Epithelial cell of prostate (primary cell): ENCODE results near the gene EXOC2.
"Not testable (repeated sequence)": the region's sequence is repeated elsewhere in the genome, so short reads cannot be mapped to it uniquely, and the experiment has no call there.

ENCODE experiments used
- DNase-seq: peaks from one replicate; pipeline ENCODE4 v3.0.0-alpha.2; 2011; ENCODE audit warnings: low read depth, low spot score
- H3K27ac ChIP-seq: fragments of 450-650 bp; 2 replicates; pipeline ENCODE4 v1.5.1; 2017; ENCODE audit warnings: mild to moderate bottlenecking

The EXOC2 gene

GRCh38 chr6:599576-600448 lies 93.1 kb downstream of the EXOC2 start:
- no peak for DNase-seq
- no peak overlapping the region for H3K27ac ChIP-seq

DNA sequence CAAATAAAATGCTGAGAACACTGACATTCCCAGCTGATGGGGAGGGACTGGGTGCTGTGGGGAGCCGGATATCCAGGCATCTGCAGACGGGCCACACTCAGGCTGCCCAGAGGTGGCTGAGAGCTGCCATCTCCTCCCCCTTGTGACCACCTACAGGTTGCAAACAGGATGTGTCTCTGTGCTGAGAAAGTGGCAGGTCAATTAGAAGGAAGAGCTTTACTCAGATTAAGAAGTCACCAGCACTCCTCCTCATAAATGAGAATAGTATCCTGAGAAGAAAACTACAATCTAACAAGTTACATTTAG lies 99.1 kb downstream of the EXOC2 start:
- no peak for DNase-seq
- no peak overlapping the region for H3K27ac ChIP-seq

DNA sequence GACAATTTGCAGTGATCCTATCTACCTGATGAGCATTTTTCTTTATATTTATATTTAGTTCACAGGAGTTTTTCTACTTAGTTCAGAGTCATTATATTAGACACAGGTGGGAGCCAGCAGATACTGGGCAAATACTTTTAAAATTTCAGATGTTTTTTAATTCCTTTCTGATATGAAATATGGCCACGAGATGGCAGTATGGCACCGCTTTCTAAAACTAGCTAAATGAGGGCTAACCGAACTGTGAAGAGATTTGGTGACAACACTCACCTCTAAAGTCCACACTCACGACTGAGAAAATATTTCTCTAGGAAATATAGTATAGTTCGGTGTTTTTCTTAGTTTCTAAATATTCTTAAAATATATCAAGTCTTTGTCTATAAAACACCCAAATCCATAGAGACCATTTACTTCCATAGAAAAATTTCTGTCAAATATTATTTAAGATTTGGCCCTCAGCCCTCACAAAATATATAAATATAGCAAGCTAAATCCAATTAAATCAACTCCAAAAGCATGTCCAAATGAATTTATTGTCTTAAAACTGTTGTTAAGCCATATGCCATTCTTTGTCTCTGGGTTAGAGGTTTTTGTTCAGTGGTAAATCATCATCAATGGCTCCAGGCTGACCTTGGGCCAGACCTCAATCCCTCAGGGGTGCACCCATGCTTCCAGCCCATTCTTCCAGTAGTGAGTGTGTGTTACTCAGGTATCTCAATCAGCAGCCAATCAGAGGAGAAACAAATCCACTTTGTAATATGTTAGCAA lies 99.6 kb downstream of the EXOC2 start:
- no peak overlapping the region for H3K27ac ChIP-seq
- no peak for DNase-seq

DNA sequence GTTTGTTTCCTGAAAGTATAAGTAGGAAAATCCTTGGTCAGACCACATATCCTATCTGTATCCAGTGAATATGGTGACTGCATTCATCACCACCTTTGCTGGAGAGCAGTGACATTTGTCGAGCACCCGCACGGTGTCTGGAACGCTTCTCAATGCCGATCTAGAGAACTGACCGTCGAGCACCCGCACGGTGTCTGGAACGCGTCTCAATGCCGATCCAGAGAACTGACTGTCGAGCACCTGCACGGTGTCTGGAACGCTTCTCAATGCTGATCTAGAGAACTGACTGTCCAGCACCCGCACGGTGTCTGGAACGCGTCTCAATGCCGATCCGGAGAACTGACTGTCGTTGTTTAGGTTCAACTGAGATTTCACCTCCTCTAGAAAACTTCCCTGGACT lies 103.8 kb downstream of the EXOC2 start:
- no peak for DNase-seq
- no peak overlapping the region for H3K27ac ChIP-seq

DNA sequence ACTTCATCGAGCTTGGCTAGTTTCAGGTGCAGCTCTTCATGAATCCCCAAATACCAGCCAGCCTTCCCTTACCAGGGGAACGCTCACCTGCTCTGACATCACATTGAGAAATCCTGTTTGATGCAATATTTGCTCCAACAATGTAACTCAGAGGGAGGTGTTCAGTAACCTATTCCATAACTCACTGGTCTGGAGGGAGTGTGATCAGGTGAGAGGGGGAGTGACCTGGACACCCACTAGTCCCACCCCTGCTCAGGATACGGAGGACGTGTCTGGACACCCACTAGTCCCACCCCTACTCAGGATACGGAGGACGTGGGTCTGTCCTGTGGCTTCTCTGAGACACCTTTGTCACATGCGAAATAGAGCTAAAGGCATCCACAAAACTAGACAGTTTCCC lies 106.4 kb downstream of the EXOC2 start:
- DNase-seq, result no peak
- peak overlapping the region; percentile 78 for H3K27ac ChIP-seq

DNA sequence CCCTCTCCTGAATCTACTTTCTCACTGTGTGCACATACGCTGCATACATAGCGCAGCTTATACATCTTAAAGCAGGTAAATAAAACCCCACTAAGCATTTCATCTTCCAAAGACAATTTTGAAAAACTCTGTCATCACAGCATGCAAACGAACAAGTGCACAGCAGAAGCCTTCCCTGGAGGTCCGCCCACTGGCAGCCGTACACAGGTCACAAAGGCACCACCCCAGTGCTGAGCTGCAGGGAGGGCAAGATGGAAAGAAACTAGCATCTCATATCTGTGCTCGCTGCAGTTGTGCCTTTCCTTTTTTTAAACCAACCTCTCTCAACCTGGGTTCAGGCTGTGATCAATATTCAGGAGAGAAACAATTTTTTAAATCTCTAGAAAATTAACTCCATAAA lies 109.3 kb downstream of the EXOC2 start:
- DNase-seq, result no peak
- peak overlapping the region; percentile 78 for H3K27ac ChIP-seq

DNA sequence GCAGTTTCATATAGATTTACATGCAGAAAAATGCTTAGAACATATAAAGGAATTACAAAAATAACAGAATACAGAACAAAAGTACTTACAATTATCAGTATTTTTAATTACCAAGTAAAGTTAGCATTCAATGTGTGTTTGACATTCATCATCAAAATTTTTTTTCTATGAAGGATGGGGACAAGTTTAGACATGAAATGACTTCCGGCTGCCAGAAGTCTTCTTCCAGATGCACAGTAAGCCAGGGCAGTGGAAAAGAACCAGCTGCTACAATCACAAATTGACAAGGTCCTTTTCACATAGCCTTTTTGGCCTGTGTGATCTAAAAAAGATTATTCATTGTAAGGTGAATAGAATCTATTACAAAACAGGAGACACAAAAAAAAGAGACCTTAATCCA lies 109.8 kb downstream of the EXOC2 start:
- peak overlapping the region; percentile 78 for H3K27ac ChIP-seq
- no peak for DNase-seq

GRCh38 chr6:582370-582769 lies 110.6 kb downstream of the EXOC2 start:
- peak overlapping the region; percentile 78 for H3K27ac ChIP-seq
- DNase-seq, result no peak

DNA sequence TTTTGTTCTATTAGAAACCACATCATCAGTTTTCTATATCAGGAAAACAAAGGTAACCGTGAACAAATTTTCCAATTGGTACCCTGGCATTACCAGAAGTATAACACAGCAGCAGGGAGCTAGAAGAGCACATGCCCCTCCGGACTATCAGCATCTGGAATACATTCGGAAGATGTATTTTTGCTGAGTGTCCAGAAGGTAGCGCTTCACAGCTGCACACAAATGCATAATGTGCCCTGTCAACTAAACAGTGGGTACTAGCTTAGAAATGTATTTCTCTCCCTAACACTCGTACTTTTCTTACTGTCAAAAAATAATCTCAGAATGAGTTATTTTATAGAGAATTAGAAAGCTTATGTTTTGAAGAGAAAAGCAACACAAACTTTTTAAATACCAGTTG lies 113.6 kb downstream of the EXOC2 start:
- DNase-seq, result no peak

GRCh38 chr6:572596-573265 lies 120.2 kb downstream of the EXOC2 start:
- H3K27ac ChIP-seq, result no peak overlapping the region
- no peak for DNase-seq

More for the DNA sequence above, 113.6 kb downstream of the EXOC2 start:
- H3K27ac ChIP-seq, result no peak overlapping the region

DNA sequence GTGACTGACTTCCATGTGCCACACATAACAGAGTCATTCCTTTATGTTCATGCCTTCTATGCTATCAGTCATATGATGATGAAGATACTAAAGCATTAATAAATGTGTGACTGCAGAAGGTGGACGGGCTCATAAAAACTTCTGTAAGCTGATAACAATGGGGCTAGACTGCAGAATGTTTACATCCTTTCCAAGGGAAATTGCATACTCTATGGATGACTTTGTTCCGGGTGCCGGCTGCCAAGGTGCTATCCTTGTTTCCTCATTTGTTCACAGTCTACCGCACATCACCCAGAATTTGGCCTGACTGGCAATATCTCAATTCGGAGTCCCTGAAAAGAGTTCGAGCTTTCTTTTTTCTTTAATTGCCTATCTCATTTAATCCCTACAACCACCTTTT lies 121.0 kb downstream of the EXOC2 start:
- DNase-seq, result no peak
- H3K27ac ChIP-seq, result no peak overlapping the region

- DNase-seq, result no peak
- no peak overlapping the region for H3K27ac ChIP-seq
These were observed 122.1 kb downstream of the EXOC2 start for GRCh38 chr6:570825-571224.

DNA sequence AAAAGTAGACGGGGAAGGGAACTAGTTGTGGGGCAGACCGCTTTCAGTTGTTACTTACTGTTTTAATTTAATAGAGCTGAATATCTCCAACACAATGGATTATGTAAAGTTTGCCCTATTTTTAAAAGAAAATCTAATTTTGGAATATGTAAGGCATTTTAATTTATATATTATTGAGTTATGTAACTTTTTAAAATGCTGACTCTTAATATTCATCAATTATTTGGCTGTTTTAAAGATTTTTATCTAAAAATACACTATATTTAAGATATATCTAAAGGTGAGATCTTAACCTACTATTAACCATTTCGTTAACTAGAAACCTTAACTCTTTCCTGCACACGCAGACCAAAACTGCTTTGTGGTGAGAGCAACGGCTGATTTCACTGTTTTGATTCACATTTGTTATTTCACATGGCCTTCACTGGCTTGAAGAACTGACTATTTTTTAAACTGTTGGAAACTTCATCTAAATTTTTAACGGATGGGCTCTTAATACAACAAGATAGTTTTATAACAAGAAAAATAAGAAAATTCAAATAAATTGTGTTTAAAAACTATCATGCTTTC lies 123.9 kb downstream of the EXOC2 start:
- no peak for DNase-seq
- H3K27ac ChIP-seq, result no peak overlapping the region

- no peak for DNase-seq
- no peak overlapping the region for H3K27ac ChIP-seq
These were observed 124.9 kb downstream of the EXOC2 start for GRCh38 chr6:568085-568484.

- no peak overlapping the region for H3K27ac ChIP-seq
- no peak for DNase-seq
These were observed 129.1 kb downstream of the EXOC2 start for GRCh38 chr6:563863-564262.

DNA sequence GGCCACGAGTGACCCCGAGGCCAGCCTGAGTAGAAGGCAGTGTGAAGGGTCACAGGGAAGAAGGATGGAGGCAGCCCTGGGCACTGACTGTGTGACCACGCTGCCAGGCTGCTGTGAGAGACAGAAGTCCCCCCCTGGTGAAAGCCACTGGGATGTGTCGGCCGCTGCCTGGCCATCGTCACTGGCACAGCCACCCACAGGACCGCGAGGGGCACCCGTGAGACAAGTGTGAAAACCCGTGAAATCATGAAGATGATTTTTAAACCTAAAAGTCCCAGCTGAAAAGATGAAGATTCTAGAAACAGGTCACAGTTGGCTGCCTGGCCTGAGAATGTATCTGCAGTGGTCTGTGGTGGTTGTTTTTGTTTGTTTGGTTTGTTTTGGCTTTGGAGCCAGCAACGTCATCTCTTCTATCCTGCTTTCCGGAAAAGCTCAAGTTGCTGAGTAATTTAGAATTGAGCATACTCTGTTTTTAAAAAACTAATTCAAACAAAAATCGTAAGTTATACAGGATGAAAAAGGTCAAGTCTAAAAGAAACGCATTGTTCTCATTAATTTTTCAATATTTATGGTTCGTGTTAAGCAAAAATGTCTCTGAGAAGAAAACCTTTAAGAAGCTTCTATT lies 130.8 kb downstream of the EXOC2 start:
- DNase-seq, result no peak
- H3K27ac ChIP-seq, result peak overlapping the region; percentile 37

DNA sequence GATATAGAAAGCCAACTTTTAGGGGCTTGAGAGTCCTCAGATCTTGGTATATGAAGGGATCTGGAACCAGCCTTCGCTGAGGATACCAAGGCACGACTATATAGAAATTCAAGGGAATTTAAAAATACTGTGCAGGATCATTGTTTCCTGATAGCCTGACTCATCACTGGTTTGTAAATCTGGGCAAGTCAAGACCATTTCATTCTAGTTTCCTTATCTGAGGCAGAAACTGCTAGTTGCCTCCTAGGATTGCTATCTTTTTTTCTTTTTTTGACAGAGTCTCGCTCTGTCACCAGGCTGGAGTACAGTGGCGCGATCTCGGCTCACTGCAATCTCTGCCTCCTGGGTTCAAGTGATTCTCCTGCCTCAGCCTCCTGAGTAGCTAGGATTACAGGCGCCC lies 131.6 kb downstream of the EXOC2 start:
- DNase-seq, result not testable (repeated sequence)
- H3K27ac ChIP-seq, result peak overlapping the region; percentile 37

DNA sequence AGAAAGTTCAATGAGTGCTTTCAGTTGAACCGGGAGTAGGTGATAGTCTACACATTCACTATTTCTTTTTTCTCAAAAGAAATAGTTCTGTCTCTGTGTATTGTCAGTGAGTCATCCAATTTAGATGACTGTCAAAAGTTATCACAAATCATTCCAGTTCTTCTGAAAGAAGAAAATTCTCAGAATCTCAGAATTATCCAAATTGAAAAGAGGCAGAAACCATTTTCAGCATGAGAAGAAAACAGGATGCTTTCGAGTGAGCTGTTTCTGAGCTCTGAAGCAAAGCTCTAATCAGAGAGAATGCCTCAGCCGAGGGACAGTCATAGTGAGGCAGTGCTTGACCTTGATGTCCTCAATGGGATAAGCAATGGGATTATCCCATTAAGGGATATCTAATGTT lies 134.0 kb downstream of the EXOC2 start:
- DNase-seq, result no peak
- no peak overlapping the region for H3K27ac ChIP-seq

DNA sequence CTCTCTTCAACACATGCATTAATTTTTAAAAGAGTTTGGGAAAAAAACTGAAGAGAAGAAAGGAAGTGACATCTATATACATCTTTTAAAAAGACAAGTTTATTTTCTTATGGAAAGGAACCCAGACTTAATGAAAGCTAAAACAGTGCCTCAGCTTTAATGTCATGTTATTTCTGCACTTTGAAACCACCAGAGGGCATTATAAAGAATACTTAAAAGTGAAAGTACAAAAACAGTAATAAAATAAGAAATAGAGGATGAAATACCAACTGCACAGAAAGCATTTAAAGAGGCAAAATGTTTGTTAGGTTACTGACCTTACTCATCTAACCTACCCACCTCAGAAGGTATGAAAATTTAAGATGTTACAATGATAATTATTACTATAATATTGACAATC lies 134.8 kb downstream of the EXOC2 start:
- no peak overlapping the region for H3K27ac ChIP-seq
- no peak for DNase-seq

DNA sequence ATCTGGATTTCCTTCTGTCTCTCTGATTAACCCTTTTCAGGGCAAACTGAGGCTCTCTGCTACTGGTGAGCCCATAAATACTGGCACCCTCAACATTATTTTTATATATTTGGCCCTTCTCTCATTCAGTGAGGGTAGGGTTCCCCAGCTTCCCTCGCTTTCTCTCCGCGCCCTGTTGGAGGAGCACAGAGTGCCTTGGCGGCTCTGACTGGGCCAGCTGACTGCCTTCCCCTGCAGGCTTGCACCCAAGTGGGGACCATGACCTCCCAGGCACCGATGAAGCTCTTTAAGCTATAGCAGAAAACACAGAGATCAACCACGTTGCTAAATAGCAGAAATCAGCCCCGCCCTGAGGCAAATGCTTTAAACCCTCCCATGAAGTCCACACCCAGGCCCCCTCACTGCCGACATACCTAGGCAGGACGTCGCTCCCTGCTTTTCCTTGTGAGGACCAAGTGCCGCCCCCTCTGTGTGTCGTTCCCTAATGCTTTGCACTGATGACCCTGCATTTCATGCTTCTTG lies 141.0 kb downstream of the EXOC2 start:
- no peak overlapping the region for H3K27ac ChIP-seq
- no peak for DNase-seq
